ENCODE measurements around the gene HLA-C.
"Not testable (repeated sequence)": the region's sequence is repeated elsewhere in the genome, so short reads cannot be mapped to it uniquely, and the experiment has no call there.

The HLA-C gene

DNA sequence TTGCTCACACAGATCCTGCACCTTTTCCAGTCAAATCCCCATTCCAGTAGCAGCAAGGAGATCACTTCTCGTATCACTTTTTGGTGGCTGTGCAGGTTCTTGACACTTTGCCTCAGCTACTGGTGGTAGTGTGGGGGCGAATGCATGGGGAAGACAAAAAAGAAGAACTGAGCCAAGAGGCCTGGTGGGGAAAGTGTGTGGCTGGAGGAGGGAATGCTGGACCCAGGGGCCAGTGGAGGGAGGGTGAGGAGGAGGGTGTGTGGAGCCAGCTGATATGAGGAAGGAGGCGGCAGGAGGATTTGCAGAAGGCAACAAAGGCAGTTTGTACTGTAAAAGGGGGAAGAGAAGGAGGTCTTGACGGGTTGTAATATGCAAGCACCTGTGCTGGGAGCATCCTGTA, 15.7 kb upstream of the HLA-C start:
- H3K27ac Mint-ChIP-seq, result no peak overlapping the region
- no peaks in the 10 kb centered on the region for H3K9me3 Mint-ChIP-seq
- H3K4me1 Mint-ChIP-seq, result peaks cover 9% of the 10 kb centered on the region
- peaks cover 30% of the 10 kb centered on the region for H3K27me3 Mint-ChIP-seq
- H3K4me3 Mint-ChIP-seq, result no peak overlapping the region
- ATAC-seq, result no peak
- no peaks in the 10 kb centered on the region for H3K36me3 Mint-ChIP-seq

GRCh38 chr6:31285982-31286381, 14.1 kb upstream of the HLA-C start:
- peaks cover 9% of the 10 kb centered on the region for H3K4me1 Mint-ChIP-seq
- no peak for ATAC-seq
- H3K4me3 Mint-ChIP-seq, result no peak overlapping the region
- H3K36me3 Mint-ChIP-seq, result no peaks in the 10 kb centered on the region
- H3K9me3 Mint-ChIP-seq, result peaks cover 2% of the 10 kb centered on the region
- H3K27ac Mint-ChIP-seq, result no peak overlapping the region
- peaks cover 17% of the 10 kb centered on the region for H3K27me3 Mint-ChIP-seq

DNA sequence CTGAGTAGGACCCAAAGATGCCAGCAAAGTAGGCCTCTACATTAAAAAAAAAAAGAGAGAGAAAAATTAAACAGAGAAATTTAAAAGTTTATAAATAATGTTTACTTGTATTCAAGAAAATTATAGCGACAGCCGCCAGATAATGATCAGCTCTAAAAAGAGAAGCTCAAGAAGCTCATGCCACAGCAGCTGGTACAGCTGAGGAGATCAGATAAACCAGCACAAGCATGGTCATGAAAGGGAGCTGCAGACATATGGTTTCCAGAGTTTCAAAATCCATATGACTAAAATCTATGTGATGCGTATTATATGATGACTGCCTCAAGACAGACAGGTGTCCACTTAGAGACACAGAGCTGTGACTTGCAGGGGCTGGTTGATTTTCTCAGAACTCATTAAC, 13.6 kb upstream of the HLA-C start:
- Mint-ChIP-seq H3K9me3 (peaks cover 2% of the 10 kb centered on the region), H3K27ac (no peak overlapping the region), H3K4me3 (no peak overlapping the region), H3K27me3 (peaks cover 14% of the 10 kb centered on the region), H3K36me3 (no peaks in the 10 kb centered on the region), H3K4me1 (peaks cover 9% of the 10 kb centered on the region)
- no peak for ATAC-seq

DNA sequence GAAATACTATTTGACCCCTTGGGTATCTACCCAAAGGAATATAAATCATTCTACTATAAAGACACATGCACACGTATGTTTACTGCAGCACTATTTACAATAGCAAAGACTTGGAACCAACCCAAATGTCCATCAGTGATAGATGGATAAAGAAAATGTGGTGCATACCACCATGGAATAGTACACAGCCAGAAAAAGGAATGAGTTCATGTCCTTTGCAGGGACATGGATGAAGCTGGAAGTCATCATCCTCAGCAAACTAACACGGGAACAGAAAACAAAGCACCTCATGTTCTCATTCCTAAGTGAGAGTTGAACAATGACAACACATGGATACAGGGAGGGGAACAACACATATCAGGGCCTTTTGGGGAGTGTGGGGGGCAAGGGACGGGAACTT, 7.8 kb upstream of the HLA-C start:
- H3K36me3 Mint-ChIP-seq, H3K4me1 Mint-ChIP-seq, H3K4me3 Mint-ChIP-seq, ATAC-seq, H3K27ac Mint-ChIP-seq, H3K9me3 Mint-ChIP-seq, H3K27me3 Mint-ChIP-seq: not testable (repeated sequence)

DNA sequence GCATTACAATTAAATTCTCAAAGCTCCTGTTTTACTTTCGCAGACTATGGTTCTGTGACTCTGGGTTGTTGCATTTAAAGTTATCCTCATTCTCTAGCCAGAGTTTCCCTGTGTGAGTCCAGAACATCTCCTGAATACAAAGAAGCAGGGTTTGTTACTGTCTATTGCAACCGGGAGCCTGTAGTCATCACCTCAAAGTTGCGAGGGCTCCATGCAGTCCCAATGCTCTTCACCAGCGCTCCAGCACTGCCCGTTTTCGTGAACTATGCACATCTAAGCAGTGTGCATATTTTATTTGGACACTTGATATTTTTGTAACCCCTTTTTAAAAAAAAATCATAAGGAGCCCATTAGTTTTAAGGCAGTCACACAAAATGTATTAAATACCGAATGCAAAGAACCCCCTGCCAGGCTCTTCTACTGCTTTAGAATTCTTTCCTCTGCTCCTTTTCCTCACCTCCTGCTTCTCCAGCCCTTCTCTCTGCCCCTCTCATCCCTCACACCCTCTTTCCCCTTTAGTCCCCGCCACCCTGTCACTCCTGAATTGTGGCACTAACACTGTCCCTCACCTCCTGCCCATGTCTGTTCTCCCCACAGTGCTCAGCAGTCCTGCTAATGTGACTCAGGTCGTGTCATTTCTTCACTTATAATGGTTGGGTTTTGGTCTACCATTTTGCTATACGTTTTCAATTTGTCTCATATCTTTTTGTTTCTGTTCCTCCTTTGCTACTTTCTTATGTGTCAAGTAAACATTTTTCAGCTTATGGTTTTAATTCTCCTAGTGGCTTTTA, 1.1 kb upstream of the HLA-C start:
- H3K4me1 Mint-ChIP-seq, result peaks cover 48% of the 10 kb centered on the region
- no peaks in the 10 kb centered on the region for H3K9me3 Mint-ChIP-seq
- no peaks in the 10 kb centered on the region for H3K27me3 Mint-ChIP-seq
- peak overlapping the region; percentile 100 for H3K27ac Mint-ChIP-seq
- peak overlapping the region; percentile 97 for H3K4me3 Mint-ChIP-seq
- H3K36me3 Mint-ChIP-seq, result peaks cover 37% of the 10 kb centered on the region
- no peak for ATAC-seq

DNA sequence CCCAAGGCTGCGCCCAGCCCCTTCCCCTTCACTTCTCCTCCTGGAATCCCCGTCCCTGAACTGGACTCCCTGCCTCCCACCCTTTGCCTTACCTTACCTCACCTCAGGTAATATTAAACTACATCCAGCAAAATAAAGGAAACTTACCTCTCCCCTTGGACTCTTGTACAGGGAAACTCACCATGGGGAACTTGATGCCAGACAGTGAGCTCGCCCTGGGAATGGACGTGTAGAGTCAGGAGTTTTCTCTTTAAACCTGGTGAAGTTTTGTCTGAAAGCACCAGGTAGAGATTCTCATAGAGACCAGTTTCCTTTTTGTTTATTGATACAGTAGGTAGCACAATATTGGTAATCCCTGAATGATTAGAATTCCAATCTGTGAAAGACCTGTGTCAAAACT, 544 bp upstream of the HLA-C start:
- Mint-ChIP-seq H3K27me3 (no peaks in the 10 kb centered on the region), H3K36me3 (peaks cover 43% of the 10 kb centered on the region), H3K4me3 (peak overlapping the region; percentile 97), H3K4me1 (peaks cover 54% of the 10 kb centered on the region), H3K27ac (peak overlapping the region; percentile 100), H3K9me3 (no peaks in the 10 kb centered on the region)
- ATAC-seq, result no peak

GRCh38 chr6:31270788-31271640, 878 bp downstream of the HLA-C start:
- ATAC-seq, result peak; percentile 65
- peak overlapping the region; percentile 97 for H3K4me3 Mint-ChIP-seq
- peaks cover 48% of the 10 kb centered on the region for H3K36me3 Mint-ChIP-seq
- no peaks in the 10 kb centered on the region for H3K9me3 Mint-ChIP-seq
- peaks cover 52% of the 10 kb centered on the region for H3K4me1 Mint-ChIP-seq
- H3K27ac Mint-ChIP-seq, result peak overlapping the region; percentile 100
- H3K27me3 Mint-ChIP-seq, result no peaks in the 10 kb centered on the region

DNA sequence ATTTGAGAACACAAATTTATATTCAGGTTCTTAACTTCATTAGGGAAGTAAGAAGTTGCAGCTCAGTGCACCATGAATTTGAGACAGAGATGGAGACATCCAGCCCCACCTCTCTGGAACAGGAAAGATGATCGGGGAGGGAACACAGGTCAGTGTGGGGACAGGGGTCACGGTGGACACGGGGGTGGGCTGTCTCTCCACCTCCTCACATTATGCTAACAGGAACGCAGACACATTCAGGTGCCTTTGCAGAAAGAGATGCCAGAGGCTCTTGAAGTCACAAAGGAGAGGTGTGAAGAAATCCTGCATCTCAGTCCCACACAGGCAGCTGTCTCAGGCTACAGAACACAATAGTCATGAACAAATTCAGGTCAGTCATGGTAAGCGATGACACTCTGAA, 3.1 kb downstream of the HLA-C start:
- no peaks in the 10 kb centered on the region for H3K9me3 Mint-ChIP-seq
- H3K27ac Mint-ChIP-seq, result no peak overlapping the region
- peak overlapping the region; percentile 97 for H3K4me3 Mint-ChIP-seq
- H3K27me3 Mint-ChIP-seq, result no peaks in the 10 kb centered on the region
- H3K36me3 Mint-ChIP-seq, result peaks cover 48% of the 10 kb centered on the region
- ATAC-seq, result no peak
- H3K4me1 Mint-ChIP-seq, result peaks cover 46% of the 10 kb centered on the region

DNA sequence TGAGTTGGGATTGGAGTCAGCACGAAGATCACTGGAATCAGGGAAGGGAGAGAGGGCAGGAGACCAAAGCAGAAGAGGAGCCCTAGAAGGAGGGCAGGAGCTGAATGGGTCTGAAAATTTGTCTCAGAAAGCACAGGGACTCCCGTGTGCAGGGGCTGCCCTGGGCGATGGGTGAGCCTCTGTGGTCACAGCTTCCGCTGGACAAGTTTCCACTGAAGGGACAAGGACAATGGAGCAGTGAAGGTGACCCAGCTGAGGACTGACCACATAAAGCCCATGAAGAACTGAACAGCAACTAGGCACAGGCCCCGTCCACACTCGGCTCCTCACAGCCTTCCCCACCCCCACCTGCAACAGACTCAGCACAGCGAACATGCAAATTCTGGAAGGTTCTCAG, 3.5 kb downstream of the HLA-C start:
- Mint-ChIP-seq H3K4me3 (peak overlapping the region; percentile 36), H3K4me1 (peaks cover 43% of the 10 kb centered on the region), H3K9me3 (no peaks in the 10 kb centered on the region), H3K27ac (no peak overlapping the region), H3K36me3 (peaks cover 48% of the 10 kb centered on the region), H3K27me3 (no peaks in the 10 kb centered on the region)
- no peak for ATAC-seq

GRCh38 chr6:31267651-31268368, 4.1 kb downstream of the HLA-C start:
- Mint-ChIP-seq H3K36me3 (peaks cover 48% of the 10 kb centered on the region), H3K27ac (peak overlapping the region; percentile 2), H3K27me3 (no peaks in the 10 kb centered on the region), H3K4me3 (peak overlapping the region; percentile 31), H3K4me1 (peaks cover 37% of the 10 kb centered on the region), H3K9me3 (no peaks in the 10 kb centered on the region)
- ATAC-seq, result no peak

- ATAC-seq, result peak; percentile 17
- Mint-ChIP-seq H3K36me3 (peaks cover 57% of the 10 kb centered on the region), H3K4me1 (peaks cover 32% of the 10 kb centered on the region), H3K27me3 (no peaks in the 10 kb centered on the region), H3K27ac (peak overlapping the region; percentile 2), H3K4me3 (no peak overlapping the region), H3K9me3 (peaks cover 6% of the 10 kb centered on the region)
Observed at GRCh38 chr6:31266567-31267360, 5.1 kb downstream of the HLA-C start.

DNA sequence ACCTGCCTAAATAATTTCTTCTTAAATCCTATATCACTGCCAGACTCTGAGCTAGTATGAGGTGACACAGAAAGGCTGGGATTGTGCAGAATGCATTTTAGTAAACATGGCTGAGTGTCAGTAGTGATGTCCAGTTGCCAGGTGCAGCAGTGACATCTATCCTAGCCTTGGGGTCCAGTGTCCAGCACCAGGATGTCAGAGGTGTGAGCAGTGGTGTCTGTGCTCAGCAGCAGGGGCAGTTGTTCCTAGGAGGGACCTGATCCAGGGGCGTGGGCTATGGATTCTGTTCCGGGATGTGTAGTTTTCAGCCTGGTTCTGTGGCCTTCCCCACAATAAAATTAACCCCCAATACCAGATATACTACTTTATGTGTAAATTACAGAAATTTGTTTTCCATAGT, 6.0 kb downstream of the HLA-C start:
- Mint-ChIP-seq H3K4me1 (peaks cover 32% of the 10 kb centered on the region), H3K27me3 (no peaks in the 10 kb centered on the region), H3K27ac (no peak overlapping the region), H3K9me3 (peaks cover 9% of the 10 kb centered on the region), H3K36me3 (peaks cover 53% of the 10 kb centered on the region), H3K4me3 (peak overlapping the region; percentile 21)
- ATAC-seq, result peak; percentile 3

GRCh38 chr6:31263346-31263933, 8.5 kb downstream of the HLA-C start:
- peaks cover 30% of the 10 kb centered on the region for H3K36me3 Mint-ChIP-seq
- not testable (repeated sequence) for H3K4me3 Mint-ChIP-seq, ATAC-seq, H3K27ac Mint-ChIP-seq, H3K27me3 Mint-ChIP-seq
- peaks cover 21% of the 10 kb centered on the region for H3K4me1 Mint-ChIP-seq
- H3K9me3 Mint-ChIP-seq, result peaks cover 11% of the 10 kb centered on the region

DNA sequence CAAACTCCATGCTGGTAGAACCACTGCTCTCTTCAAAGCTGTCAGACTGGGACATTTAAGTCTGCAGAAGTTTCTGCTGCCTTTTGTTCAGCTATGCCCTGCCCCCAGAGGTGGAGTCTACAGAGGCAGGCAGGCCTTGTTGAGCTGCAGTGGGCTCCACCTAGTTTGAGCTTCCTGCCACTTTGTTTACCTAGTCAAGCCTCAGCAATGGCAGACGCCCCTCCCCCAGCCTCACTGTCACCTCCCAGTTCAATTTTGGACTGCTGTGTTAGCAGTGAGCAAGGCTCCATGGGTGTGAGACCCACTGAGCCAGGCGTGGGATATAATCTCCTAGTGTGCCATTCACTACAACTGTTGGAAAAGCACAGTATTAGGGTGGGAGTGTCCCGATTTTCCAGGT, 11.9 kb downstream of the HLA-C start:
- H3K36me3 Mint-ChIP-seq, result peaks cover 15% of the 10 kb centered on the region
- not testable (repeated sequence) for ATAC-seq, H3K4me3 Mint-ChIP-seq, H3K27ac Mint-ChIP-seq, H3K4me1 Mint-ChIP-seq, H3K27me3 Mint-ChIP-seq
- H3K9me3 Mint-ChIP-seq, result peaks cover 13% of the 10 kb centered on the region

All from stimulated activated memory B cell treated with anti-CD40 and anti-IgM and Interleukin-4, amounts not matched to agents 10 μg/mL and 1 μg/mL and 100 μg/mL, for 72 hours (primary cell).